GM12878 (cell line): Measurements from ENCODE around the gene NFKBIB. TPM values are rescaled to one million over a fixed set of nuclear protein-coding genes. Genes with fewer than 3 reads are reported as not detected.
A peak's percentile ranks its signal among the peaks of the same experiment; 100 is the strongest.

Experiments
- ATAC-seq: fragments of 200-7000 bp; cut with Tn5 transposase; 3 replicates; pipeline ENCODE4 v1.9.1; 2020; ENCODE audit warnings: mild to moderate bottlenecking, moderate library complexity
- BruUV-seq: library from RNA; stranded (reverse); fragments of 400-500 nt; replicated peaks from 2 replicates; lab custom pipeline; 2021; lab: Mats Ljungman, UMichigan
- CTCF ChIA-PET: fragments of 300-600 bp; sonication (Branson Sonifier 250); formaldehyde crosslinking; extraction: SDS; loops from one replicate; lab custom pipeline; 2021; ENCODE audit warnings: inconsistent platforms; lab: Yijun Ruan, JAX
- POLR2A ChIA-PET: fragments of 350-600 bp; formaldehyde crosslinking; extraction: SDS; loops from one replicate; lab custom pipeline; 2021; ENCODE audit warnings: inconsistent platforms; lab: Charles Lee
- RAD21 ChIA-PET: fragments of 300-600 bp; sonication (Branson Sonifier 250); formaldehyde crosslinking; loops from one replicate; lab custom pipeline; 2023; ENCODE audit warnings: antibody characterized with exemption; ENCODE audit not compliant: unreplicated experiment; lab: Charles Lee
- SMC1A ChIA-PET: fragments of 300-600 bp; sonication (Branson Sonifier 250); formaldehyde crosslinking; loops from one replicate; lab custom pipeline; 2023; ENCODE audit not compliant: unreplicated experiment, uncharacterized antibody; lab: Charles Lee
- DNase-seq: peaks from one replicate; pipeline ENCODE4 v3.0.0-alpha.2; 2011; ENCODE audit warnings: low read depth, low spot score
- FAIRE-seq: peaks from 3 replicates; lab custom pipeline; 2011; peaks lifted over from hg19 to GRCh38; lab: Jason Lieb, UNC
- H2AFZ ChIP-seq: 2 replicates; pipeline ENCODE4 v1.6.0; 2011; ENCODE audit warnings: low read depth, low read length, control low read depth; ENCODE audit not compliant: control insufficient read depth
- H3K27ac ChIP-seq: 2 replicates; pipeline ENCODE4 v1.5.1; 2011; ENCODE audit warnings: control low read depth; ENCODE audit not compliant: control insufficient read depth, insufficient read depth
- H3K27me3 ChIP-seq, 2 experiments: replicated peaks in 1 of 2; 2 replicates each; pipeline versions ENCODE4 v1.6.0 to v1.6.1; 2011; ENCODE audit warnings: low read length in 1 of 2; ENCODE audit not compliant: control insufficient read depth in 2 of 2, insufficient read depth in 2 of 2
- H3K36me3 ChIP-seq, 2 experiments: 2 replicates each; pipeline ENCODE4 v1.5.1; 2011; ENCODE audit warnings: low read length in 1 of 2; ENCODE audit not compliant: control insufficient read depth in 2 of 2, insufficient read depth in 2 of 2
- H3K4me1 ChIP-seq: 2 replicates; pipeline ENCODE4 v1.6.1; 2011; ENCODE audit warnings: mild to moderate bottlenecking, low read length, moderate library complexity, mixed read lengths; ENCODE audit not compliant: control insufficient read depth, insufficient read depth
- H3K4me2 ChIP-seq: 2 replicates; pipeline ENCODE4 v1.6.0; 2011; ENCODE audit warnings: control low read depth; ENCODE audit not compliant: control insufficient read depth, insufficient read depth
- H3K4me3 ChIP-seq: fragments of 200-600 bp; sonication (generic); 2 replicates; pipeline ENCODE4 v1.5.1; 2016
- H3K79me2 ChIP-seq: 2 replicates; pipeline ENCODE4 v1.6.0; 2011; ENCODE audit warnings: low read length; ENCODE audit not compliant: control insufficient read depth, insufficient read depth
- H3K9ac ChIP-seq: 2 replicates; pipeline ENCODE4 v1.8.0; 2011; ENCODE audit warnings: low read length, control low read depth, mixed read lengths; ENCODE audit not compliant: control insufficient read depth, insufficient read depth
- H3K9me3 ChIP-seq: replicated peaks from 3 replicates; pipeline ENCODE4 v1.5.1; 2011; ENCODE audit warnings: mild to moderate bottlenecking, low read length; ENCODE audit not compliant: control insufficient read depth, insufficient read depth
- H4K20me1 ChIP-seq: 2 replicates; pipeline ENCODE4 v1.6.0; 2011; ENCODE audit not compliant: control insufficient read depth, insufficient read depth
- BCL11A ChIP-seq: IDR thresholded peaks from 2 replicates; pipeline ENCODE4 v1.6.1; 2011; ENCODE audit warnings: low read depth, low read length
- BRCA1 ChIP-seq: IDR thresholded peaks from 2 replicates; pipeline ENCODE4 v1.6.1; 2011; ENCODE audit warnings: low read depth, low read length, improper control_type of control experiment
- CBFB ChIP-seq: IDR thresholded peaks from 2 replicates; pipeline ENCODE4 v1.6.1; 2016; ENCODE audit warnings: antibody characterized with exemption, low read depth
- JUNB ChIP-seq: IDR thresholded peaks from 2 replicates; pipeline ENCODE4 v1.6.1; 2016; ENCODE audit warnings: antibody characterized with exemption, mild to moderate bottlenecking
- NR2C2 ChIP-seq: IDR thresholded peaks from 2 replicates; pipeline ENCODE4 v1.6.1; 2011; ENCODE audit warnings: borderline replicate concordance, low read depth; ENCODE audit not compliant: control insufficient read depth, insufficient read length
- POU2F2 ChIP-seq: IDR thresholded peaks from 3 replicates; pipeline ENCODE4 v1.6.1; 2011; ENCODE audit warnings: low read depth, mild to moderate bottlenecking, low read length, borderline replicate concordance
- SMAD1 ChIP-seq: fragments of 450-650 bp; IDR thresholded peaks from 2 replicates; pipeline ENCODE4 v1.6.1; 2018; ENCODE audit warnings: mild to moderate bottlenecking, low read depth; ENCODE audit not compliant: partially characterized antibody
- STAT1 ChIP-seq: fragments of 450-650 bp; conservative IDR thresholded peaks from 2 replicates; pipeline ENCODE4 v1.6.1; 2014; ENCODE audit warnings: antibody characterized with exemption, mild to moderate bottlenecking
- ZNF207 ChIP-seq: fragments of 450-650 bp; IDR thresholded peaks from 2 replicates; pipeline ENCODE4 v1.6.1; 2014; ENCODE audit warnings: antibody characterized with exemption, mild to moderate bottlenecking, borderline replicate concordance
- ZNF217 ChIP-seq: fragments of 450-650 bp; IDR thresholded peaks from 2 replicates; pipeline ENCODE4 v1.6.1; 2017; ENCODE audit warnings: antibody characterized with exemption, mild to moderate bottlenecking
- WGBS: methylation state at CpG from one replicate; pipeline ENCODE4 v1.1.6; 2016; ENCODE audit warnings: low lambda C conversion rate; ENCODE audit not compliant: insufficient replicate concordance, insufficient coverage; ENCODE audit errors: missing lambda C conversion rate; 5-methylcytosine and 5-hydroxymethylcytosine counted together
- in situ Hi-C: fragments of 300-500 bp; cut with MboI; formaldehyde crosslinking; loops from 9 replicates; pipeline ENCODE4 v1.14.3; 2018; ENCODE audit warnings: mixed read lengths
- intact Hi-C: fragments of 100-400 bp; cut with micrococcal nuclease; formaldehyde crosslinking; loops from one replicate; pipeline ENCODE4 v1.14.2; 2022; ENCODE audit not compliant: unreplicated experiment
- polyA plus RNA-seq, 11 experiments: library from polyadenylated mRNA; depleted of rRNA in 4 of 11; unstranded in 6 of 11; stranded (reverse) in 5 of 11; fragments of >200 nt; fragmentation: Nextera tagmentation in 4 of 11; fragmentation: Illumina TruSeq in 1 of 11; extraction: Ambion mirVana in 4 of 11; extraction: Trizol in 1 of 11; gene quantifications; 1 replicate in 1 of 11; 2 replicates in 10 of 11; pipeline versions ENCODE4 v1.2.1 to v1.2.3, GENCODE V29; 2011 to 2016; ENCODE audit warnings: inconsistent platforms in 2 of 11, missing spikeins in 2 of 11, low read depth in 1 of 11
- total RNA-seq, 4 experiments: library from RNA; depleted of rRNA in 3 of 4; stranded (reverse); fragments of >200 nt in 3 of 4; fragmentation: Illumina TruSeq in 1 of 4; extraction: Trizol in 1 of 4; gene quantifications; 2 replicates each; pipeline versions ENCODE4 v1.2.1 to v1.2.3, GENCODE V29; 2013 to 2021
- TF ChIP-seq, protein P1 (sequence below): IDR thresholded peaks from 2 replicates; pipeline ENCODE4 v1.6.1; 2012; ENCODE audit warnings: low read depth, low read length, improper control_type of control experiment
- TF ChIP-seq, protein P2 (sequence below): fragments of 450-650 bp; IDR thresholded peaks from 2 replicates; pipeline ENCODE4 v1.6.1; 2017; ENCODE audit warnings: mild to moderate bottlenecking, moderate library complexity
- TF ChIP-seq, protein P3 (sequence below): fragments of 450-650 bp; IDR thresholded peaks from 2 replicates; pipeline ENCODE4 v1.6.1; 2017; ENCODE audit warnings: antibody characterized with exemption, mild to moderate bottlenecking, moderate library complexity
- TF ChIP-seq, protein P4 (sequence below): IDR thresholded peaks from 2 replicates; pipeline ENCODE4 v1.6.1; 2012; ENCODE audit warnings: low read depth, low read length, improper control_type of control experiment

Gene NFKBIB
- total and polyA plus RNA-seq, 10 of the 15 experiments (the other 5 are each of a cell fraction or from before 2014, with no cell fraction given): 1.2 to 60.9 (median 31.0) TPM

DNA sequence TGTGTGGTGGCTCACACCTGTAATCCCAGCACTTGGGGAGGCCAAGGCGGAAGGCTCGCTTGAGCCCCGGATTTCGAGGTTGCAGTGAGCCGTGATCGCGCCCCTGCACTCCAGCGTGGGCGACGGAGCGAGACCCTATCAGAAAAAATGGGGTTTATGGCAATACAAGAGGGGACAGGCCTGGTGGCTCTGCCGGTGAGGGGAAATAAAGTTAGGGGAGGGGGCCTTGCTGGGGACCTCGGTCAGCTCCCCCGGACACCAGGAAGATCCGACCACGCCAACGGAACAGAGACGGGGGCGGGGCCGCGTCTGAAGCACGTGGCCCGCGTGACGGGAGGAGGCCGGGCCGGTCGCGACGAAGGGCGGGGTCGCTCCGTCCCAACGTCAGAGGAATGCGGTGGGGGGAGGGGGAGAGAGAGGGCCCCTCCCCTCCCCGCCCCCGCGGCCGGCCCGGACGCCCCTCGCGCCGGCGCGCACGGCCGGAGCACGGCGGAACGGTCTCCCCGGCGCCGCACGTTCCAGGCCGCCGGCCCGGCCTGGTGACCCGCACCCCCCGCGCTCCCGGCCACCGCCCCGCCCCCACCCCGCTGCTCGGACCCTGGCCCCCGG lies 48.0 kb upstream of the NFKBIB start:
- in situ Hi-C loops (no loop called here), intact Hi-C loops (no loop called here)
- no TSS peak for BruUV-seq
- Histone ChIP-seq H3K4me3 (peak overlapping the region; percentile 96), H3K36me3 (peaks cover 5 to 9% of the 10 kb centered on the region in 2 experiments), H3K9me3 (no peaks in the 10 kb centered on the region), H3K27ac (peak overlapping the region; percentile 91), H3K4me2 (peak overlapping the region; percentile 98), H2AFZ (peak overlapping the region; percentile 55; the same call in 1 of the 2 replicates), H3K27me3 (no peaks in the 10 kb centered on the region), H3K4me1 (peaks cover 11% of the 10 kb centered on the region), H3K79me2 (peaks cover 29% of the 10 kb centered on the region), H3K9ac (peak overlapping the region; percentile 92), H4K20me1 (peaks cover 3% of the 10 kb centered on the region; the same call in 1 of the 2 replicates)
- ChIA-PET RAD21 (interaction anchor here (0.7 to 3.6 kb wide), 6 partner anchors 9 to 26 kb away, joined by 3 to 47 read pairs (median 7); partner anchors contain the start of genes ECH1 and RINL), CTCF (interaction anchor here (0.6 to 2.5 kb wide), 7 partner anchors 9 to 449 kb away, joined by 3 to 14 read pairs (median 4); partner anchors contain the start of genes FAM98C, NFKBIB and SIRT2), SMC1A (interaction anchor here (1.0 to 4.5 kb wide), 6 partner anchors 10 to 20 kb away, joined by 3 to 44 read pairs (median 8); no protein-coding TSS in a partner anchor), POLR2A (interaction anchor here (0.6 to 4.4 kb wide), 9 partner anchors 13 to 236 kb away, joined by 3 to 144 read pairs (median 5); partner anchors contain the start of genes ECH1, MRPS12, NFKBIB and SARS2)
- FAIRE-seq: no peak
- ATAC-seq: peak; percentile 28
- DNase-seq: no peak
- WGBS: 1% methylated on average over 29 of the region's 67 CpGs
- TF ChIP-seq, protein P1, sequence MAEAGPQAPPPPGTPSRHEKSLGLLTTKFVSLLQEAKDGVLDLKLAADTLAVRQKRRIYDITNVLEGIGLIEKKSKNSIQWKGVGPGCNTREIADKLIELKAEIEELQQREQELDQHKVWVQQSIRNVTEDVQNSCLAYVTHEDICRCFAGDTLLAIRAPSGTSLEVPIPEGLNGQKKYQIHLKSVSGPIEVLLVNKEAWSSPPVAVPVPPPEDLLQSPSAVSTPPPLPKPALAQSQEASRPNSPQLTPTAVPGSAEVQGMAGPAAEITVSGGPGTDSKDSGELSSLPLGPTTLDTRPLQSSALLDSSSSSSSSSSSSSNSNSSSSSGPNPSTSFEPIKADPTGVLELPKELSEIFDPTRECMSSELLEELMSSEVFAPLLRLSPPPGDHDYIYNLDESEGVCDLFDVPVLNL: no peak
- peak; percentile 71 for TF ChIP-seq SMAD1
- TF ChIP-seq BRCA1: no peak
- TF ChIP-seq BCL11A: no peak
- TF ChIP-seq STAT1: 0 out of 2 replicates have a peak, but pooled peaks have one; percentile 43
- no peak; the same call in 1 of the 2 replicates for TF ChIP-seq ZNF207
- TF ChIP-seq, protein P2, sequence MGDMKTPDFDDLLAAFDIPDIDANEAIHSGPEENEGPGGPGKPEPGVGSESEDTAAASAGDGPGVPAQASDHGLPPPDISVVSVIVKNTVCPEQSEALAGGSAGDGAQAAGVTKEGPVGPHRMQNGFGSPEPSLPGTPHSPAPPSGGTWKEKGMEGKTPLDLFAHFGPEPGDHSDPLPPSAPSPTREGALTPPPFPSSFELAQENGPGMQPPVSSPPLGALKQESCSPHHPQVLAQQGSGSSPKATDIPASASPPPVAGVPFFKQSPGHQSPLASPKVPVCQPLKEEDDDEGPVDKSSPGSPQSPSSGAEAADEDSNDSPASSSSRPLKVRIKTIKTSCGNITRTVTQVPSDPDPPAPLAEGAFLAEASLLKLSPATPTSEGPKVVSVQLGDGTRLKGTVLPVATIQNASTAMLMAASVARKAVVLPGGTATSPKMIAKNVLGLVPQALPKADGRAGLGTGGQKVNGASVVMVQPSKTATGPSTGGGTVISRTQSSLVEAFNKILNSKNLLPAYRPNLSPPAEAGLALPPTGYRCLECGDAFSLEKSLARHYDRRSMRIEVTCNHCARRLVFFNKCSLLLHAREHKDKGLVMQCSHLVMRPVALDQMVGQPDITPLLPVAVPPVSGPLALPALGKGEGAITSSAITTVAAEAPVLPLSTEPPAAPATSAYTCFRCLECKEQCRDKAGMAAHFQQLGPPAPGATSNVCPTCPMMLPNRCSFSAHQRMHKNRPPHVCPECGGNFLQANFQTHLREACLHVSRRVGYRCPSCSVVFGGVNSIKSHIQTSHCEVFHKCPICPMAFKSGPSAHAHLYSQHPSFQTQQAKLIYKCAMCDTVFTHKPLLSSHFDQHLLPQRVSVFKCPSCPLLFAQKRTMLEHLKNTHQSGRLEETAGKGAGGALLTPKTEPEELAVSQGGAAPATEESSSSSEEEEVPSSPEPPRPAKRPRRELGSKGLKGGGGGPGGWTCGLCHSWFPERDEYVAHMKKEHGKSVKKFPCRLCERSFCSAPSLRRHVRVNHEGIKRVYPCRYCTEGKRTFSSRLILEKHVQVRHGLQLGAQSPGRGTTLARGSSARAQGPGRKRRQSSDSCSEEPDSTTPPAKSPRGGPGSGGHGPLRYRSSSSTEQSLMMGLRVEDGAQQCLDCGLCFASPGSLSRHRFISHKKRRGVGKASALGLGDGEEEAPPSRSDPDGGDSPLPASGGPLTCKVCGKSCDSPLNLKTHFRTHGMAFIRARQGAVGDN: peak; percentile 57; the same call in 1 of the 2 replicates
- TF ChIP-seq, protein P3, sequence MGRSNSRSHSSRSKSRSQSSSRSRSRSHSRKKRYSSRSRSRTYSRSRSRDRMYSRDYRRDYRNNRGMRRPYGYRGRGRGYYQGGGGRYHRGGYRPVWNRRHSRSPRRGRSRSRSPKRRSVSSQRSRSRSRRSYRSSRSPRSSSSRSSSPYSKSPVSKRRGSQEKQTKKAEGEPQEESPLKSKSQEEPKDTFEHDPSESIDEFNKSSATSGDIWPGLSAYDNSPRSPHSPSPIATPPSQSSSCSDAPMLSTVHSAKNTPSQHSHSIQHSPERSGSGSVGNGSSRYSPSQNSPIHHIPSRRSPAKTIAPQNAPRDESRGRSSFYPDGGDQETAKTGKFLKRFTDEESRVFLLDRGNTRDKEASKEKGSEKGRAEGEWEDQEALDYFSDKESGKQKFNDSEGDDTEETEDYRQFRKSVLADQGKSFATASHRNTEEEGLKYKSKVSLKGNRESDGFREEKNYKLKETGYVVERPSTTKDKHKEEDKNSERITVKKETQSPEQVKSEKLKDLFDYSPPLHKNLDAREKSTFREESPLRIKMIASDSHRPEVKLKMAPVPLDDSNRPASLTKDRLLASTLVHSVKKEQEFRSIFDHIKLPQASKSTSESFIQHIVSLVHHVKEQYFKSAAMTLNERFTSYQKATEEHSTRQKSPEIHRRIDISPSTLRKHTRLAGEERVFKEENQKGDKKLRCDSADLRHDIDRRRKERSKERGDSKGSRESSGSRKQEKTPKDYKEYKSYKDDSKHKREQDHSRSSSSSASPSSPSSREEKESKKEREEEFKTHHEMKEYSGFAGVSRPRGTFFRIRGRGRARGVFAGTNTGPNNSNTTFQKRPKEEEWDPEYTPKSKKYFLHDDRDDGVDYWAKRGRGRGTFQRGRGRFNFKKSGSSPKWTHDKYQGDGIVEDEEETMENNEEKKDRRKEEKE: no peak
- no peak for TF ChIP-seq JUNB
- TF ChIP-seq, protein P4, sequence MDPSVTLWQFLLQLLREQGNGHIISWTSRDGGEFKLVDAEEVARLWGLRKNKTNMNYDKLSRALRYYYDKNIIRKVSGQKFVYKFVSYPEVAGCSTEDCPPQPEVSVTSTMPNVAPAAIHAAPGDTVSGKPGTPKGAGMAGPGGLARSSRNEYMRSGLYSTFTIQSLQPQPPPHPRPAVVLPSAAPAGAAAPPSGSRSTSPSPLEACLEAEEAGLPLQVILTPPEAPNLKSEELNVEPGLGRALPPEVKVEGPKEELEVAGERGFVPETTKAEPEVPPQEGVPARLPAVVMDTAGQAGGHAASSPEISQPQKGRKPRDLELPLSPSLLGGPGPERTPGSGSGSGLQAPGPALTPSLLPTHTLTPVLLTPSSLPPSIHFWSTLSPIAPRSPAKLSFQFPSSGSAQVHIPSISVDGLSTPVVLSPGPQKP: no peak
- TF ChIP-seq CBFB: no peak
- TF ChIP-seq NR2C2: no peak
- no peak for TF ChIP-seq ZNF217
- no peak for TF ChIP-seq POU2F2
